ENCODE measurements around the gene TUBB.
"Not testable (repeated sequence)": the region's sequence is repeated elsewhere in the genome, so short reads cannot be mapped to it uniquely, and the experiment has no call there.

TUBB gene

GRCh38 chr6:30763618-30764489, 43.7 kb downstream of the TUBB start:
- peak; percentile 68; the same call in 1 of the 2 replicates for TF ChIP-seq SNAI2 (CRISPR knock-in tag; IDR thresholded peaks at IDR 0.05)
- peak; percentile 34; the same call in 1 of the 2 replicates for TF ChIP-seq ZFP3 (CRISPR knock-in tag; IDR thresholded peaks at IDR 0.05)
- no peak for TF ChIP-seq PPARA (CRISPR knock-in tag; IDR thresholded peaks at IDR 0.05; ENCODE audit: borderline replicate concordance)
- TF ChIP-seq PATZ1 (CRISPR knock-in tag; IDR thresholded peaks at IDR 0.05; ENCODE audit: borderline replicate concordance) = no peak
- TF ChIP-seq CREB5 (CRISPR knock-in tag; IDR thresholded peaks at IDR 0.05; ENCODE audit: low read depth) = no peak
- TF ChIP-seq ISL1 (CRISPR knock-in tag; IDR thresholded peaks at IDR 0.05) = peak; percentile 60
- ATAC-seq = peak; percentile 47

- not testable (repeated sequence) for ATAC-seq
Measured at GRCh38 chr6:30764490-30765043, 44.4 kb downstream of the TUBB start.

- ATAC-seq = not testable (repeated sequence)
Measured at GRCh38 chr6:30765495-30765894, 45.3 kb downstream of the TUBB start.

- ATAC-seq = no peak
- 0 out of 2 replicates have a peak, but pooled peaks have one; percentile 12 for TF ChIP-seq SNAI2 (CRISPR knock-in tag; IDR thresholded peaks at IDR 0.05)
- TF ChIP-seq CSDC2 (CRISPR knock-in tag; IDR thresholded peaks at IDR 0.05) = peak; percentile 71; the same call in 1 of the 2 replicates
- no peak for TF ChIP-seq CREB5 (CRISPR knock-in tag; IDR thresholded peaks at IDR 0.05; ENCODE audit: low read depth)
Measured at GRCh38 chr6:30766461-30767157, 46.5 kb downstream of the TUBB start.

- TF ChIP-seq ESRRG (CRISPR knock-in tag; IDR thresholded peaks at IDR 0.05) (no peak), CREB5 (CRISPR knock-in tag; IDR thresholded peaks at IDR 0.05; ENCODE audit: low read depth) (no peak), PATZ1 (CRISPR knock-in tag; IDR thresholded peaks at IDR 0.05; ENCODE audit: borderline replicate concordance) (no peak), ZC3H10 (CRISPR knock-in tag; IDR thresholded peaks at IDR 0.05) (no peak), GLIS3 (CRISPR knock-in tag; IDR thresholded peaks at IDR 0.05) (no peak), ZFP3 (CRISPR knock-in tag; IDR thresholded peaks at IDR 0.05) (no peak), PPARA (CRISPR knock-in tag; IDR thresholded peaks at IDR 0.05; ENCODE audit: borderline replicate concordance) (no peak), TSHZ2 (CRISPR knock-in tag; IDR thresholded peaks at IDR 0.05) (no peak), CSDC2 (CRISPR knock-in tag; IDR thresholded peaks at IDR 0.05) (no peak), SNAI2 (CRISPR knock-in tag; IDR thresholded peaks at IDR 0.05) (no peak), RARB (CRISPR knock-in tag; IDR thresholded peaks at IDR 0.05) (no peak), ZNF8 (CRISPR knock-in tag; IDR thresholded peaks at IDR 0.05) (no peak), ARNTL (CRISPR knock-in tag; IDR thresholded peaks at IDR 0.05; ENCODE audit: borderline replicate concordance, low read depth) (no peak), ZNF70 (CRISPR knock-in tag; IDR thresholded peaks at IDR 0.05) (no peak)
- no peak for ATAC-seq
Measured at GRCh38 chr6:30767158-30767943, 47.2 kb downstream of the TUBB start.
